Heart left ventricle (tissue), 16 donors: ENCODE data around the gene EPHB6. TPM values are rescaled to one million over a fixed set of nuclear protein-coding genes. Genes with fewer than 3 reads are reported as not detected.

Experiments used
- ATAC-seq, 4 donors: fragments of 200-7000 bp; cut with Tn5 transposase; one replicate each; pipeline ENCODE4 v1.9.1; 2020 to 2022; ENCODE audit warnings: moderate library complexity in 4 of 4, mild to moderate bottlenecking in 3 of 4, moderate number of reproducible peaks in 1 of 4
- DNase-seq, 5 donors: peaks; one replicate each; pipeline ENCODE4 v3.0.0-alpha.2; 2020
- H3K27ac ChIP-seq, 12 donors: fragments of 200-600 bp; sonication (generic) in 4 of 12; one replicate each; pipeline versions ENCODE4 v1.5.0 to v1.8.0; 2016 to 2022; ENCODE audit warnings: mild to moderate bottlenecking in 2 of 12
- H3K27me3 ChIP-seq, 9 donors: fragments of 200-600 bp; sonication (generic) in 2 of 9; one replicate each; pipeline versions ENCODE4 v1.5.1 to v1.8.0; 2016 to 2022; ENCODE audit warnings: mild to moderate bottlenecking in 3 of 9
- H3K36me3 ChIP-seq, 9 donors: fragments of 200-600 bp; sonication (generic) in 2 of 9; one replicate each; pipeline versions ENCODE4 v1.5.0 to v1.8.0; 2018 to 2022; ENCODE audit warnings: mild to moderate bottlenecking in 2 of 9
- H3K4me1 ChIP-seq, 12 donors: fragments of 200-600 bp; sonication (generic) in 4 of 12; one replicate each; pipeline versions ENCODE4 v1.5.0 to v1.8.0; 2016 to 2022; ENCODE audit warnings: mild to moderate bottlenecking in 3 of 12
- H3K4me3 ChIP-seq, 12 donors: fragments of 200-600 bp; sonication (generic) in 4 of 12; one replicate each; pipeline versions ENCODE4 v1.5.0 to v1.8.0; 2017 to 2022; ENCODE audit warnings: mild to moderate bottlenecking in 9 of 12, moderate library complexity in 4 of 12
- H3K9me3 ChIP-seq, 12 donors: fragments of 200-600 bp; sonication (generic) in 4 of 12; one replicate each; pipeline versions ENCODE4 v1.5.0 to v1.8.0; 2016 to 2022; ENCODE audit warnings: mild to moderate bottlenecking in 1 of 12
- CTCF ChIP-seq, 12 donors: fragments of 200-600 bp; sonication (generic) in 4 of 12; IDR thresholded peaks; one replicate each; pipeline versions ENCODE4 v1.5.0 to v1.8.0; 2018 to 2022; ENCODE audit warnings: antibody characterized with exemption in 12 of 12, mild to moderate bottlenecking in 5 of 12
- POLR2A ChIP-seq, 2 donors: fragments of 450-650 bp; IDR thresholded peaks; one replicate each; pipeline ENCODE4 v1.6.1; 2017; ENCODE audit warnings: antibody characterized with exemption in 2 of 2, mild to moderate bottlenecking in 2 of 2, moderate library complexity in 2 of 2
- WGBS, 4 donors: extraction: QIAGEN DNeasy Blood & Tissue Kit in 2 of 4; methylation state at CpG; one replicate each; pipeline versions ENCODE4 v1.1.5 to v1.1.7; 2013 to 2018; 5-methylcytosine and 5-hydroxymethylcytosine counted together
- intact Hi-C, 10 donors: fragments of 100-400 bp; cut with DNase I; formaldehyde crosslinking; loops; one replicate each; pipeline versions ENCODE4 v1.11.1 to v1.14.2; 2022
- polyA plus RNA-seq, 2 donors: library from polyadenylated mRNA; stranded (reverse); fragments of 200-250 nt; gene quantifications; one replicate each; pipeline ENCODE4 v1.2.3, GENCODE V29; 2013
- total RNA-seq, 9 donors: library from RNA; depleted of rRNA in 2 of 9; stranded (reverse); fragments of >200 nt in 2 of 9; fragmentation: NEBNext Ultra II Directional in 3 of 9; extraction: Animal tissue kit (Norgen Biotek cat#: 25700) in 3 of 9; gene quantifications; one replicate each; pipeline versions ENCODE4 v1.1.0 to v1.2.4, GENCODE V29; 2016 to 2023
- donor health status: ischemic (EF 13 %, LVEDD 7.1; RV severe dilation, severe dysfunction).
- donor health status: healthy with polysubstance abuse.
- donor health status: DM: no; HTN: yes; CAD: no.
- donor health status: DM: no; HTN: no; CAD: no.
- donor health status: ischemic (EF 25% LVEDD 6.9; RV normal size, moderate dysfunction).
- donor health status: ischemic (EF 25% LVEDD 5.7; RV mildly dilated, moderate dysfunction).
- donor health status: healthy.
- donor health status: DM: yes; HTN: yes; CAD: no.
- donor health status: ischemic (EF 35%, LVEDD 5.7; RV mildly dilated, moderate dysfunction).
- donor health status: nonischemic (EF 11% LVEDD 7.7; RV severe dilation, severe dysfunction).
- donor health status: DM: yes; HTN: yes; CAD: no.
- donor health status: PGD.
- donor health status: ischemic (EF 29% LVEDD 5.4; RV normal size, mild dysfunction).
- donor health status: nonischemic (EF 23%, LVEDD 6.1; RV moderate dilation, normal function).

The EPHB6 gene
- total and polyA plus RNA-seq, 11 donors, result 1.5 to 20.3 (median 3.3) TPM

GRCh38 chr7:142833174-142834048 lies 21.5 kb upstream of the EPHB6 start:
- H3K4me1 ChIP-seq, result no peaks in the 10 kb centered on the region
- H3K4me3 ChIP-seq, result no peak overlapping the region
- no peaks in the 10 kb centered on the region for H3K36me3 ChIP-seq
- no peak for TF ChIP-seq POLR2A (IDR thresholded peaks at IDR 0.05)
- no peak for TF ChIP-seq CTCF (IDR thresholded peaks at IDR 0.05)
- 39 to 49% (median 40%) methylated on average over 6 of the region's 6 CpGs for WGBS, 4 donors
- DNase-seq (no peak), ATAC-seq (no peak)
- H3K27me3 ChIP-seq, result peaks cover 0 to 7% (median 0%) of the 10 kb centered on the region in 9 donors
- intact Hi-C loops, result no loop called here
- H3K9me3 ChIP-seq, result no peaks in the 10 kb centered on the region
- no peak overlapping the region for H3K27ac ChIP-seq

GRCh38 chr7:142835487-142835886 lies 19.4 kb upstream of the EPHB6 start:
- ATAC-seq (no peak), DNase-seq (no peak)
- H3K4me1 ChIP-seq, result no peaks in the 10 kb centered on the region
- 10 to 18% (median 15%) methylated on average over 3 of the region's 3 CpGs for WGBS, 4 donors
- H3K27me3 ChIP-seq, result peaks cover 0 to 4% (median 0%) of the 10 kb centered on the region in 9 donors
- no peak overlapping the region for H3K4me3 ChIP-seq
- intact Hi-C loops, result no loop called here
- no peaks in the 10 kb centered on the region for H3K36me3 ChIP-seq
- H3K9me3 ChIP-seq, result no peaks in the 10 kb centered on the region
- no peak overlapping the region for H3K27ac ChIP-seq
- no peak for TF ChIP-seq POLR2A (IDR thresholded peaks at IDR 0.05)

GRCh38 chr7:142836426-142836825 lies 18.4 kb upstream of the EPHB6 start:
- 80 to 83% (median 82%) methylated on average over 3 of the region's 3 CpGs for WGBS, 4 donors
- no peak for DNase-seq
- Histone ChIP-seq H3K36me3 (no peaks in the 10 kb centered on the region), H3K27ac (no peak overlapping the region), H3K9me3 (no peaks in the 10 kb centered on the region), H3K4me1 (no peaks in the 10 kb centered on the region), H3K4me3 (no peak overlapping the region), H3K27me3 (no peaks in the 10 kb centered on the region)
- intact Hi-C loops, result no loop called here
- no peak for ATAC-seq
- TF ChIP-seq CTCF (IDR thresholded peaks at IDR 0.05) (no peak), POLR2A (IDR thresholded peaks at IDR 0.05) (no peak)

- intact Hi-C loops, result no loop called here
- Histone ChIP-seq H3K4me3 (no peak overlapping the region), H3K36me3 (no peaks in the 10 kb centered on the region), H3K9me3 (no peaks in the 10 kb centered on the region), H3K4me1 (no peaks in the 10 kb centered on the region), H3K27me3 (no peaks in the 10 kb centered on the region), H3K27ac (no peak overlapping the region)
- TF ChIP-seq POLR2A (IDR thresholded peaks at IDR 0.05), result no peak
- TF ChIP-seq CTCF (IDR thresholded peaks at IDR 0.05), result no peak
- 65 to 67% (median 67%) methylated on average over 4 of the region's 4 CpGs for WGBS, 4 donors
- ATAC-seq (no peak), DNase-seq (no peak)
These were observed 16.2 kb upstream of the EPHB6 start for GRCh38 chr7:142838461-142839213.
